Fibroblast of mammary gland (primary cell): Measurements from ENCODE around the gene AKAP13.

Experiments used
- DNase-seq: peaks from one replicate; pipeline ENCODE4 v3.0.0-alpha.2; 2010; ENCODE audit warnings: low read depth
- H3K4me3 ChIP-seq: 2 replicates; pipeline ENCODE4 v1.5.1; 2011; ENCODE audit warnings: low read depth, mild to moderate bottlenecking, low read length, moderate library complexity; ENCODE audit not compliant: control insufficient read depth
- CTCF ChIP-seq: conservative IDR thresholded peaks from 2 replicates; pipeline ENCODE4 v1.5.1; 2011; ENCODE audit warnings: low read depth, low read length, inconsistent platforms; ENCODE audit not compliant: control insufficient read depth, insufficient read depth

The AKAP13 gene

GRCh38 chr15:85407421-85408269, 27.2 kb downstream of the AKAP13 start:
- no peak overlapping the region for H3K4me3 ChIP-seq
- no peak for TF ChIP-seq CTCF
- peak; percentile 90 for DNase-seq

- H3K4me3 ChIP-seq = no peak overlapping the region
- DNase-seq = no peak
- no peak for TF ChIP-seq CTCF
Observed at GRCh38 chr15:85408270-85408746, 27.9 kb downstream of the AKAP13 start.

GRCh38 chr15:85412066-85412465, 31.7 kb downstream of the AKAP13 start:
- no peak for TF ChIP-seq CTCF
- peak; percentile 76 for DNase-seq
- H3K4me3 ChIP-seq = no peak overlapping the region

GRCh38 chr15:85412956-85413854, 32.8 kb downstream of the AKAP13 start:
- TF ChIP-seq CTCF = peak; percentile 17
- H3K4me3 ChIP-seq = peak overlapping the region; percentile 5
- peak; percentile 96 for DNase-seq

- no peak overlapping the region for H3K4me3 ChIP-seq
- no peak for DNase-seq
- TF ChIP-seq CTCF = no peak
Observed at GRCh38 chr15:85414037-85414436, 33.6 kb downstream of the AKAP13 start.

GRCh38 chr15:85414495-85414894, 34.1 kb downstream of the AKAP13 start:
- peak; percentile 57 for DNase-seq

More at GRCh38 chr15:85414495-85414894, 34.1 kb downstream of the AKAP13 start:
- TF ChIP-seq CTCF = peak; percentile 18
- no peak overlapping the region for H3K4me3 ChIP-seq
